D721Med (cell line): ENCODE results near the gene SEPTIN6.
"Not testable (repeated sequence)": the region's sequence is repeated elsewhere in the genome, so short reads cannot be mapped to it uniquely, and the experiment has no call there.

Source experiments
- DNase-seq: peaks from one replicate; pipeline ENCODE4 v3.0.0; 2011; ENCODE audit warnings: low spot score; ENCODE audit not compliant: insufficient read length
- FAIRE-seq: peaks from 2 replicates; lab custom pipeline; 2011; peaks lifted over from hg19 to GRCh38; lab: Jason Lieb, UNC
- CTCF ChIP-seq: IDR thresholded peaks from 2 replicates; pipeline ENCODE4 v1.5.1; 2012; ENCODE audit warnings: mild to moderate bottlenecking, control low read depth; ENCODE audit not compliant: insufficient read depth; ENCODE audit errors: missing control alignments

The SEPTIN6 gene

GRCh38 chrX:119690921-119691716, 1.8 kb downstream of the SEPTIN6 start:
- no peak for DNase-seq

GRCh38 chrX:119688911-119689321, 4.1 kb downstream of the SEPTIN6 start:
- no peak for TF ChIP-seq CTCF
- FAIRE-seq (no peak), DNase-seq (no peak)

More at GRCh38 chrX:119690921-119691716, 1.8 kb downstream of the SEPTIN6 start:
- no peak for TF ChIP-seq CTCF
- FAIRE-seq, result no peak

- DNase-seq (no peak), FAIRE-seq (peak; percentile 11)
- no peak for TF ChIP-seq CTCF
Measured at GRCh38 chrX:119687661-119688413, 5.1 kb downstream of the SEPTIN6 start.

- FAIRE-seq, result no peak
- TF ChIP-seq CTCF, result no peak
- DNase-seq, result no peak
Measured at GRCh38 chrX:119686087-119686691, 6.8 kb downstream of the SEPTIN6 start.

GRCh38 chrX:119685225-119686066, 7.5 kb downstream of the SEPTIN6 start:
- no peak for TF ChIP-seq CTCF
- DNase-seq (no peak), FAIRE-seq (no peak)

GRCh38 chrX:119684916-119685224, 8.1 kb downstream of the SEPTIN6 start:
- no peak for TF ChIP-seq CTCF
- no peak for FAIRE-seq
- DNase-seq, result no peak

- DNase-seq, result not testable (repeated sequence)
Measured at GRCh38 chrX:119684312-119684711, 8.7 kb downstream of the SEPTIN6 start.

More at GRCh38 chrX:119684312-119684711, 8.7 kb downstream of the SEPTIN6 start:
- not testable (repeated sequence) for FAIRE-seq
